DND-41 (cell line): ENCODE data around the gene EYA2.

Experiments
- CTCF ChIP-seq: IDR thresholded peaks from 2 replicates; pipeline ENCODE4 v1.5.1; 2012; ENCODE audit warnings: borderline replicate concordance, low read length, moderate library complexity, mild to moderate bottlenecking; ENCODE audit not compliant: poor library complexity, severe bottlenecking; ENCODE audit errors: extremely low read depth
- EZH2 ChIP-seq: IDR thresholded peaks from 3 replicates; pipeline ENCODE4 v1.6.1; 2012; ENCODE audit warnings: borderline replicate concordance, low read depth, mild to moderate bottlenecking, moderate library complexity, low read length, inconsistent platforms; ENCODE audit not compliant: severe bottlenecking

- TF ChIP-seq CTCF (no peak), EZH2 (no peak)
Measured at GRCh38 chr20:47144463-47144862, 249.8 kb downstream of the EYA2 start.
